ENCODE results near the gene CYP2J2.

DNA sequence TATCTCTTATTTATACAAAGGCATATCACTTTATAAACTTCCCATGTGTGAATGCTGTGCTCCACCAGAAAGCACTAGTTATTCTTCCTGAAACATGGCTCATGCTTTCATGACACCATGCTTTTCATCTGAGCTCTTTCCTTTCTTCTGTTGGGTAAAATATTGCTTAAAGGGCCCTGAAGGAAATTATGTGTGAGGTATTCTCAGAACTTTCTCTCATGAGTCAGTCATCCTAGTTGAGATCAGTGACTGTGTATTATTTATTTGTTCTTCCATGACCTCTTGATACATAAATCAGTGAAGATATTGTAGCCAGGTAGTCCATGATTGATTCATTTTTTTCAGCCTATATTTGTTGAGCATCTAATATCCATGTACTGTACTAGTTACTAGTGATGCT, 54.8 kb downstream of the CYP2J2 start:
- TF ChIP-seq, protein P1, sequence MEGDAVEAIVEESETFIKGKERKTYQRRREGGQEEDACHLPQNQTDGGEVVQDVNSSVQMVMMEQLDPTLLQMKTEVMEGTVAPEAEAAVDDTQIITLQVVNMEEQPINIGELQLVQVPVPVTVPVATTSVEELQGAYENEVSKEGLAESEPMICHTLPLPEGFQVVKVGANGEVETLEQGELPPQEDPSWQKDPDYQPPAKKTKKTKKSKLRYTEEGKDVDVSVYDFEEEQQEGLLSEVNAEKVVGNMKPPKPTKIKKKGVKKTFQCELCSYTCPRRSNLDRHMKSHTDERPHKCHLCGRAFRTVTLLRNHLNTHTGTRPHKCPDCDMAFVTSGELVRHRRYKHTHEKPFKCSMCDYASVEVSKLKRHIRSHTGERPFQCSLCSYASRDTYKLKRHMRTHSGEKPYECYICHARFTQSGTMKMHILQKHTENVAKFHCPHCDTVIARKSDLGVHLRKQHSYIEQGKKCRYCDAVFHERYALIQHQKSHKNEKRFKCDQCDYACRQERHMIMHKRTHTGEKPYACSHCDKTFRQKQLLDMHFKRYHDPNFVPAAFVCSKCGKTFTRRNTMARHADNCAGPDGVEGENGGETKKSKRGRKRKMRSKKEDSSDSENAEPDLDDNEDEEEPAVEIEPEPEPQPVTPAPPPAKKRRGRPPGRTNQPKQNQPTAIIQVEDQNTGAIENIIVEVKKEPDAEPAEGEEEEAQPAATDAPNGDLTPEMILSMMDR (IDR thresholded peaks at IDR 0.05 in 2 of 3, conservative IDR thresholded peaks at IDR 0.05 in 1 of 3; ENCODE audit: borderline replicate concordance in 1 of 3, insufficient read depth in 1 of 3, low read depth in 2 of 3, low read length in 2 of 3), result no peak
- TF ChIP-seq RAD21 (IDR thresholded peaks at IDR 0.05; ENCODE audit: low read depth) (no peak), POLR2AphosphoS5 (IDR thresholded peaks at IDR 0.05; ENCODE audit: low read depth, low read length) (no peak), SP1 (IDR thresholded peaks at IDR 0.05; ENCODE audit: low read depth) (no peak), CEBPB (IDR thresholded peaks at IDR 0.05; ENCODE audit: low read depth) (no peak)
